GM20000 (cell line): ENCODE data around the gene TCN2.
"Not testable (repeated sequence)": the region's sequence is repeated elsewhere in the genome, so short reads cannot be mapped to it uniquely, and the experiment has no call there.

ENCODE experiments used
- DNase-seq: peaks from one replicate; pipeline ENCODE4 v3.0.0; 2012; ENCODE audit warnings: low spot score
- TF ChIP-seq, protein P1 (sequence below): IDR thresholded peaks from 2 replicates; pipeline ENCODE4 v1.5.1; 2012; ENCODE audit warnings: mild to moderate bottlenecking, control low read depth; ENCODE audit errors: extremely low read depth, missing control alignments

The TCN2 gene

DNA sequence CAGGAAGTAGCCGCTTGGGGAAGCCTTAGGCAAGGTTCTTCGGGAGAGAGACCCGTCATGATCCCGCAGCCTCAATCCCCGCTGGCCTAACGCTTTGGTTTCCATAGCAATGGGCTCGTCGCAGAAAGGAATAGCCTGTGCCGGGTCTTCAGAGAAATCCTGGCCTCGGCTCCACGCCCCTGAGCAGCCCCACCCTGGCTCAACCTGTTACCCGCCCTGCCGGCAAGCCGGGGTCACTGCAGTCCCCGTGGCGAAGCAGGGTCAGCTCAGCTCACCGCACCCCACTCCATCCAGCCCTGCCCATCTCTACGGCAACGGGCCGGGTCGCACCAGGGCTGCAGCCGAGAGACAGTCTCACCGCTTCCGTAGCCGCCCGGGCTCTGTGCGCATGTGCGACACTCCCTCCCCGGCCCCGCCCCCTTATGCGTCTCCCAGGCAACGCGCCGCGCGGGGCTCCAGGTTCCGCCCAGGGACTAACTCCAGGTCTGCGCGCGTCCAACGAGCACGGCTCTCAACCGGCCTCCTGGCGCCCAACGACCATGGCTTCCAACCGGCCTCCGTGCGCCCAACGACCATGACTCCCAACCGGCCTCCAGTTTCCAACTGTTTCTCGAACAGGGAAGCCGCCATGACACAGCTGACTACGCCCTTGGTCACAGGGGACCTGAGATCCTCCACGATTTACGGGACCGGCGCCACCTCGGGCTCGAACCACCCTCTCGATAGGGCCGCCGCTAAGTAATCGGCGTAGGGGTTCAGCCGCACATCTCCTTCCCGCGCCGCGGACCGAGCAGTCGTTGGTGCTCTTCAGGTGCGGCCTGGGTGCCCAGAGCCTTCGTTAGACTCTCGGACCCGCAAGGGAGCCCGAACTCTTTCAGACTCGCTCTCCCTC, 60.8 kb downstream of the TCN2 start, which contains the start of gene DUSP18:
DUSP18 (minus strand) TSS at position 382 of the 892 bp plus-strand sequence. CDS start 3,872 bp downstream, outside the sequence.
- DNase-seq = peak; percentile 97
- TF ChIP-seq, protein P1, sequence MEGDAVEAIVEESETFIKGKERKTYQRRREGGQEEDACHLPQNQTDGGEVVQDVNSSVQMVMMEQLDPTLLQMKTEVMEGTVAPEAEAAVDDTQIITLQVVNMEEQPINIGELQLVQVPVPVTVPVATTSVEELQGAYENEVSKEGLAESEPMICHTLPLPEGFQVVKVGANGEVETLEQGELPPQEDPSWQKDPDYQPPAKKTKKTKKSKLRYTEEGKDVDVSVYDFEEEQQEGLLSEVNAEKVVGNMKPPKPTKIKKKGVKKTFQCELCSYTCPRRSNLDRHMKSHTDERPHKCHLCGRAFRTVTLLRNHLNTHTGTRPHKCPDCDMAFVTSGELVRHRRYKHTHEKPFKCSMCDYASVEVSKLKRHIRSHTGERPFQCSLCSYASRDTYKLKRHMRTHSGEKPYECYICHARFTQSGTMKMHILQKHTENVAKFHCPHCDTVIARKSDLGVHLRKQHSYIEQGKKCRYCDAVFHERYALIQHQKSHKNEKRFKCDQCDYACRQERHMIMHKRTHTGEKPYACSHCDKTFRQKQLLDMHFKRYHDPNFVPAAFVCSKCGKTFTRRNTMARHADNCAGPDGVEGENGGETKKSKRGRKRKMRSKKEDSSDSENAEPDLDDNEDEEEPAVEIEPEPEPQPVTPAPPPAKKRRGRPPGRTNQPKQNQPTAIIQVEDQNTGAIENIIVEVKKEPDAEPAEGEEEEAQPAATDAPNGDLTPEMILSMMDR = no peak

DNA sequence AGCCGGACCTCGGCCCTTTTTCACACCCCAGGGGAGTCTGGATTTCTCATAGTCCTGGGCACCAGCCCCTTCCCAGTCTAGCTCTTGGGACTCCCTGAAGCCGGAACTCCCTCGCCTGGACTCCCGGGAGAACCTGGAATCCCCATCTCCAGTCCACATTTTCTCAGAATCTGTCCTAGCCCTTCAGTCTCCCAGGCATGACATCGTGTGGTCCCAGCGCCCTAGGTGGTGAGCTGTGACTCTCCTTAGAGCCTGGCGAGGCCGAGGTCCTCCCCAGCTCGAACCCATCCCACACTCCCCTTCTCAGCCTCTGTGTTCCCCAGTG, 61.4 kb downstream of the TCN2 start:
- TF ChIP-seq, protein P1 = no peak
- no peak for DNase-seq

DNA sequence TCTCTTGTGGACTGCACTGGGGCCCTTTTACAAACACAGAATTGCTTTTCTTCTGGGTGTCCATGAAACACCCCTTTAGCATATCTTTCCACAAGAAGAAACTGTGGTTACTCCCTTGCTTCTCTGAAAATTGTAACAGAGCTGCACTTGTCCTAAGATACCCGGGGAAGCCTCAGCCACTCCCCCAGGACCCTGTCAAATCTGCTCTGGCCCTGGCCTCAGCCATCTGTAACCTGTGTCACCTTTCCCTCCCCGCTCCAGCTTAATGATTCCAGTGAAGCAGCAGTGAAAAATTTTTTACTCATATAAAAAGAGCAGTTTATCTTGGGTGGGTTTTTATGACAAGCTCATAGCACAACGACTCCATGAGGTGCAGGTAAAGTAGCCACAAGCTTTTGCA, 64.1 kb downstream of the TCN2 start:
- DNase-seq = no peak

DNA sequence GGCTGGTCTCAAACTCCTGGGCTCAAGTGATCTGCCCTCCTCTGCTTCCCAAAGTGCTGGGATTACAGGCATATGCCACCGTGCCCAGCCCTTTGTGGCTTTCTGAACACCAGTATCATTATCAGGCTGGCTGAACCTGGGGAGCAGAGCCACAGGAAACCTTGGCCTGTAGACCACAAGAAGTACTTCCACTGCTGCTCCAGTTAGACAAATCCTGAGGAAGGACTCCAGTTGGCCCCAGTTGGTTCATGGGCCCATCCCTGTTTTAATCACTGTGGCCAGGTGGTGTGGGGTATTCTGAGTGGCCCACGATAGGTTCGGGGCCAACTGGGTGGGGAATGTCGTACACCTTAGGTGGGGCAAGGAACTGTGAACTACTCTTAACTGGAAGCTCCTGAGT, 66.2 kb downstream of the TCN2 start:
- TF ChIP-seq, protein P1 = no peak
- no peak for DNase-seq

More for the DNA sequence above, 64.1 kb downstream of the TCN2 start:
- TF ChIP-seq, protein P1 = no peak

DNA sequence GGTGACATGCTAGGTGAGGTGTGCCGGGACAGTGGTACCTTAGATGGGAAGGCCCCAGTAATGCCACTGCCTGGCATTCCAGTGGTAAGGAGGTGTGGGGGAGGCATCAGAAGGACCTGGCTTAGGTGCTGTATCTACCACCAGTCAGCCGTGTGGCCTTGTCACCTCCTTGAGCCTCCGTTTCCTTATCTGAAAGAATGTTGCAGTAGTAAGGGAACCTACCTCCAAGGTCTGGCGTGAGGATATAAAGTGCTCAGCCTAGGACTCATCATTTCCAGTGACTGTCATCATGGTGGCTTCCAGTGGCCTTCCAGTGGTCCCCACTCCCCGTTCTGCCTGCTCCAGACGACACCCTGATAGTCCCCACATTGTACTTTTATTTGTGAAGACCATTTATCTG, 67.5 kb downstream of the TCN2 start:
- TF ChIP-seq, protein P1 = no peak
- no peak for DNase-seq

DNA sequence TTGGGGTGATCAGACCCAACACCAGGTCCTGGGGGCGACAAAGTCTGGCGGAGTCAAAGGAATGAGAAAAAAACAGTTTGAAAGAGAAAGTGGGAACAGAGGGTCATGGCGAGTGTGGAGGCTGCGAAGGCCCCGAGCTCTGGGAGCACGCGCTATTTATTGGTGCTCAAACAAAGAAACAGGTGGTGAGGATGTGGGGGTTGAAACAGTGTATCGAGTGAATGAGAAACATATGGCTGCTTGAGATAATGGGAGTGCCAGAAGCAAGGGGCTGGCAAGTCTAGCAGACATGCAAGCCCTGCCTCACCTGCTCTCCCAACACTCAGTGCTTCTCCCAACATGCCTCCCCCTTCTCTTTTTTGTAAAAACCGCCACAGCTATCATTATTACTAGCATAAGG, 68.5 kb downstream of the TCN2 start:
- DNase-seq = no peak
- TF ChIP-seq, protein P1 = no peak

DNA sequence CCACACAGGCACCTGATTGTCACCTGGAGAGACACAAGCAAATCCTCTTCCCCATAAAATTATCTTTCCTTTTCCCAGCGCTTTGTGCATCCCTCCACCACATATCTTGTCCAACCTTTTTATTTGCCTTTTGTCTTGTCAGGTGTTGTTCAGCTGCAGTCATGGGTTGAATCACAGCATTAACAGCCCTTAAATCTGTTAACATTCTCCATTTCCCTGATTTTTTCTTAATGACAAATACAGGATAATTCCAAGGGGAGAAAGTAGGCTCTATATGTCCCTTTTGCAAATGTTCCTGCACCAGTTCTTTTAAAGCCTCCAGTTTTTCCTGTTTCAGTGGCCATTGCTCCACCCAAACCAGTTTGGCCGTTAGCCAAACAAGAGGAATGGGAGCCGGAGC, 69.6 kb downstream of the TCN2 start:
- DNase-seq = not testable (repeated sequence)
